NT2/D1 (cell line): ENCODE data around the gene TGM5.

Source experiments
- SUZ12 ChIP-seq: IDR thresholded peaks from 2 replicates; pipeline ENCODE4 v1.6.1; 2011; ENCODE audit not compliant: insufficient read length, insufficient read depth; ENCODE audit errors: extremely low read depth
- YY1 ChIP-seq: IDR thresholded peaks from 2 replicates; pipeline ENCODE4 v1.6.1; 2011; ENCODE audit not compliant: insufficient read length, insufficient read depth

DNA sequence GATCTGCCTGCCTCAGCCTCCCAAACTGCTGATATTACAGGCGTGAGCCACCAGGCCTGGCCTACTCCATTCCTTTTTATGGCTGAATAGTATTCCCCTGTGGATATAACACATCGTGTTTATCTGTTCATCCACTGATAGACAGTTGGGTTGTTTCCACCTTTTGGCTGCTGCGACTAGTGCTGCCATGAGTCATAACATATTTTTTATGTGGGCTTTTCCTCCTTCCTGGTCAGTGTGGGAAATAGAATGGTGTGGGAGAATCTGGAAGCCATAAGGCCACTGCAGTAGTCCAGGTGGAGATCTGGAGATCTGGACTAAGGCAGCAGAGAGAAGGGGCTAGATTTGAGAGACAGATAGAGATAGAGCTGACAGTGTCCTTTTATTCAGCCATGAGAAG is 47.4 kb upstream of the TGM5 start:
- no peak for TF ChIP-seq YY1
- TF ChIP-seq SUZ12 = no peak
